Measurements from ENCODE around the gene SLC38A8. TPM values are rescaled to one million over a fixed set of nuclear protein-coding genes. Genes with fewer than 3 reads are reported as not detected.

SLC38A8 gene
- polyA plus RNA-seq, 2 of the 4 experiments (the other 2 are of a cell fraction) = not detected

DNA sequence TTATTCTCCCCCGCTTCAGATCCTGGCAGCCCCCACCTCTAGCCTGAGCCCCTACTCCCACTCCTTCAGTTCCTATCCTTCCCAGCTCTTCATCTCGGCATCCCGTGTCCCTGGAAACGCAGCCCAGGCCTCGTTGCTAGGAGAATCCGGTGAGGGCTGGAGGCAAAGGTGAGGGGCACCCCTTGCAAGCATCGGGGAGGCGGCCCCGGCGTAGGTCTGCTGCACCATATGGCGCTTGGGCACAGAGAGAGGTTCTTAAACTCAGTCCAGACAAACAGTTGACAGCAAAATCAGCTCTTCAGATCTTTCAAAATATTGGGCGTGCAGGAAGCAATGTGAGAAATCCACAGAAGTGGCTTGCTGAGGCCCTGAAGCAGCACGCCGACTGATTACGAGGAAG is 15.0 kb downstream of the SLC38A8 start:
- no peak for ATAC-seq
- Histone ChIP-seq H3K9me3 (peaks cover 2% of the 10 kb centered on the region; the same call in 2 of the 3 replicates), H3K4me1 (no peaks in the 10 kb centered on the region), H3K4me2 (no peak overlapping the region), H3K27ac (no peak overlapping the region), H3K4me3 (no peak overlapping the region)
- ChIA-PET POLR2A (no interaction called here), CTCF (interaction anchor here (1.1 to 2.4 kb wide), 3 partner anchors 13 to 70 kb away, joined by 3 to 9 read pairs (median 5); no protein-coding TSS in a partner anchor)
- FAIRE-seq = no peak
- WGBS (ENCODE audit: missing lambda C conversion rate) = 82% methylated on average over 10 of the region's 15 CpGs
- DNase-seq (ENCODE audit: low read depth in 1 of 2, low spot score in 1 of 2) = no peak
- TF ChIP-seq ZFP36 (IDR thresholded peaks at IDR 0.05; ENCODE audit: borderline replicate concordance, partially characterized antibody) (no peak), PBX3 (IDR thresholded peaks at IDR 0.05) (no peak), FOSL2 (IDR thresholded peaks at IDR 0.05) (no peak), FOSL2 (CRISPR knock-in tag; IDR thresholded peaks at IDR 0.05) (no peak), JUN (IDR thresholded peaks at IDR 0.05) (no peak), TP53 (CRISPR knock-in tag; IDR thresholded peaks at IDR 0.05) (no peak), POLR2A (IDR thresholded peaks at IDR 0.05; ENCODE audit: low read length) (no peak), ATOH8 (CRISPR knock-in tag; IDR thresholded peaks at IDR 0.05; ENCODE audit: low read depth) (no peak), CBX8 (IDR thresholded peaks at IDR 0.05) (no peak), NR3C1 (IDR thresholded peaks at IDR 0.05) (no peak), HOXA7 (CRISPR knock-in tag; IDR thresholded peaks at IDR 0.05) (no peak), SMC3 (IDR thresholded peaks at IDR 0.05) (no peak), RARB (CRISPR knock-in tag; IDR thresholded peaks at IDR 0.05) (no peak), EP300 (IDR thresholded peaks at IDR 0.05) (no peak)
- TF ChIP-seq, protein P1, sequence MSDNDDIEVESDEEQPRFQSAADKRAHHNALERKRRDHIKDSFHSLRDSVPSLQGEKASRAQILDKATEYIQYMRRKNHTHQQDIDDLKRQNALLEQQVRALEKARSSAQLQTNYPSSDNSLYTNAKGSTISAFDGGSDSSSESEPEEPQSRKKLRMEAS (IDR thresholded peaks at IDR 0.05) = no peak
- TF ChIP-seq, protein P2, sequence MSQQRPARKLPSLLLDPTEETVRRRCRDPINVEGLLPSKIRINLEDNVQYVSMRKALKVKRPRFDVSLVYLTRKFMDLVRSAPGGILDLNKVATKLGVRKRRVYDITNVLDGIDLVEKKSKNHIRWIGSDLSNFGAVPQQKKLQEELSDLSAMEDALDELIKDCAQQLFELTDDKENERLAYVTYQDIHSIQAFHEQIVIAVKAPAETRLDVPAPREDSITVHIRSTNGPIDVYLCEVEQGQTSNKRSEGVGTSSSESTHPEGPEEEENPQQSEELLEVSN (IDR thresholded peaks at IDR 0.05; ENCODE audit: borderline replicate concordance, low read depth) = no peak
- TF ChIP-seq, protein P3, sequence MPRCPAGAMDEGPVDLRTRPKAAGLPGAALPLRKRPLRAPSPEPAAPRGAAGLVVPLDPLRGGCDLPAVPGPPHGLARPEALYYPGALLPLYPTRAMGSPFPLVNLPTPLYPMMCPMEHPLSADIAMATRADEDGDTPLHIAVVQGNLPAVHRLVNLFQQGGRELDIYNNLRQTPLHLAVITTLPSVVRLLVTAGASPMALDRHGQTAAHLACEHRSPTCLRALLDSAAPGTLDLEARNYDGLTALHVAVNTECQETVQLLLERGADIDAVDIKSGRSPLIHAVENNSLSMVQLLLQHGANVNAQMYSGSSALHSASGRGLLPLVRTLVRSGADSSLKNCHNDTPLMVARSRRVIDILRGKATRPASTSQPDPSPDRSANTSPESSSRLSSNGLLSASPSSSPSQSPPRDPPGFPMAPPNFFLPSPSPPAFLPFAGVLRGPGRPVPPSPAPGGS (IDR thresholded peaks at IDR 0.05) = no peak
- TF ChIP-seq, protein P4, sequence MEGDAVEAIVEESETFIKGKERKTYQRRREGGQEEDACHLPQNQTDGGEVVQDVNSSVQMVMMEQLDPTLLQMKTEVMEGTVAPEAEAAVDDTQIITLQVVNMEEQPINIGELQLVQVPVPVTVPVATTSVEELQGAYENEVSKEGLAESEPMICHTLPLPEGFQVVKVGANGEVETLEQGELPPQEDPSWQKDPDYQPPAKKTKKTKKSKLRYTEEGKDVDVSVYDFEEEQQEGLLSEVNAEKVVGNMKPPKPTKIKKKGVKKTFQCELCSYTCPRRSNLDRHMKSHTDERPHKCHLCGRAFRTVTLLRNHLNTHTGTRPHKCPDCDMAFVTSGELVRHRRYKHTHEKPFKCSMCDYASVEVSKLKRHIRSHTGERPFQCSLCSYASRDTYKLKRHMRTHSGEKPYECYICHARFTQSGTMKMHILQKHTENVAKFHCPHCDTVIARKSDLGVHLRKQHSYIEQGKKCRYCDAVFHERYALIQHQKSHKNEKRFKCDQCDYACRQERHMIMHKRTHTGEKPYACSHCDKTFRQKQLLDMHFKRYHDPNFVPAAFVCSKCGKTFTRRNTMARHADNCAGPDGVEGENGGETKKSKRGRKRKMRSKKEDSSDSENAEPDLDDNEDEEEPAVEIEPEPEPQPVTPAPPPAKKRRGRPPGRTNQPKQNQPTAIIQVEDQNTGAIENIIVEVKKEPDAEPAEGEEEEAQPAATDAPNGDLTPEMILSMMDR (IDR thresholded peaks at IDR 0.05) = no peak

- Histone ChIP-seq H3K27ac (no peak overlapping the region), H3K4me1 (no peaks in the 10 kb centered on the region), H3K4me3 (no peak overlapping the region), H3K4me2 (no peak overlapping the region), H3K9me3 (peaks cover 12% of the 10 kb centered on the region)
- ChIA-PET POLR2A (no interaction called here), CTCF (interaction anchor here (1.5 to 2.4 kb wide), 3 partner anchors 10 to 69 kb away, joined by 5 to 9 read pairs (median 7); no protein-coding TSS in a partner anchor)
- TF ChIP-seq, protein P2 (IDR thresholded peaks at IDR 0.05; ENCODE audit: borderline replicate concordance, low read depth) = no peak
- TF ChIP-seq FOXS1 (CRISPR knock-in tag; IDR thresholded peaks at IDR 0.05) (no peak), HOXB13 (CRISPR knock-in tag; IDR thresholded peaks at IDR 0.05; ENCODE audit: low read depth) (no peak), PBX3 (IDR thresholded peaks at IDR 0.05) (no peak), ZSCAN20 (CRISPR knock-in tag; IDR thresholded peaks at IDR 0.05) (no peak), RNF2 (IDR thresholded peaks at IDR 0.05; ENCODE audit: borderline replicate concordance, low read depth) (no peak), RAD21 (conservative IDR thresholded peaks at IDR 0.05 in 1 of 2, IDR thresholded peaks at IDR 0.05 in 1 of 2) (no peak), POLR2A (IDR thresholded peaks at IDR 0.05; ENCODE audit: low read length) (no peak), RCOR1 (IDR thresholded peaks at IDR 0.05; ENCODE audit: low read depth, low read length) (no peak), ELK1 (IDR thresholded peaks at IDR 0.05; ENCODE audit: low read depth, low read length) (no peak), CBX2 (IDR thresholded peaks at IDR 0.05; ENCODE audit: borderline replicate concordance, low read depth) (no peak), KDM5A (IDR thresholded peaks at IDR 0.05) (no peak)
- DNase-seq (ENCODE audit: low read depth in 1 of 2, low spot score in 1 of 2) (no peak), ATAC-seq (no peak), FAIRE-seq (no peak)
- 73% methylated on average over 10 of the region's 10 CpGs for WGBS (ENCODE audit: missing lambda C conversion rate)
Measured at GRCh38 chr16:84026606-84027005, 16.0 kb downstream of the SLC38A8 start.
